Measurements from ENCODE around the gene TMEM273.

TMEM273 gene

GRCh38 chr10:49153971-49154370, 34.2 kb downstream of the TMEM273 start:
- no peak overlapping the region for H3K27ac Mint-ChIP-seq
- peaks cover 22% of the 10 kb centered on the region for H3K27me3 Mint-ChIP-seq (ENCODE audit: low read depth)
- H3K4me1 Mint-ChIP-seq: peaks cover 33% of the 10 kb centered on the region
- no peak overlapping the region for H3K4me3 Mint-ChIP-seq
- H3K36me3 Mint-ChIP-seq (ENCODE audit: low read depth): no peaks in the 10 kb centered on the region
- peaks cover 5% of the 10 kb centered on the region for H3K9me3 Mint-ChIP-seq
- TF ChIP-seq CTCF (IDR thresholded peaks at IDR 0.05; ENCODE audit: unreplicated experiment in 3 of 3): no peak

- no peak for TF ChIP-seq CTCF (IDR thresholded peaks at IDR 0.05; ENCODE audit: unreplicated experiment in 3 of 3)
- Mint-ChIP-seq H3K36me3 (ENCODE audit: low read depth) (peaks cover 4% of the 10 kb centered on the region), H3K27me3 (ENCODE audit: low read depth) (peaks cover 18% of the 10 kb centered on the region), H3K4me3 (no peak overlapping the region), H3K4me1 (peaks cover 40% of the 10 kb centered on the region), H3K27ac (no peak overlapping the region), H3K9me3 (peaks cover 11% of the 10 kb centered on the region)
These were observed 35.1 kb downstream of the TMEM273 start for GRCh38 chr10:49153115-49153514.

- H3K4me3 Mint-ChIP-seq: no peak overlapping the region
- peaks cover 5% of the 10 kb centered on the region for H3K36me3 Mint-ChIP-seq (ENCODE audit: low read depth)
- TF ChIP-seq CTCF (IDR thresholded peaks at IDR 0.05; ENCODE audit: unreplicated experiment in 3 of 3): no peak
- peaks cover 17% of the 10 kb centered on the region for H3K27me3 Mint-ChIP-seq (ENCODE audit: low read depth)
- peaks cover 41% of the 10 kb centered on the region for H3K4me1 Mint-ChIP-seq
- no peak overlapping the region for H3K27ac Mint-ChIP-seq
- H3K9me3 Mint-ChIP-seq: peaks cover 13% of the 10 kb centered on the region
These were observed 35.5 kb downstream of the TMEM273 start for GRCh38 chr10:49152663-49153062.

- Mint-ChIP-seq H3K9me3 (peaks cover 17% of the 10 kb centered on the region), H3K27me3 (ENCODE audit: low read depth) (peaks cover 15% of the 10 kb centered on the region), H3K27ac (no peak overlapping the region), H3K36me3 (ENCODE audit: low read depth) (peaks cover 5% of the 10 kb centered on the region), H3K4me3 (no peak overlapping the region), H3K4me1 (peaks cover 41% of the 10 kb centered on the region)
- TF ChIP-seq CTCF (IDR thresholded peaks at IDR 0.05; ENCODE audit: unreplicated experiment in 3 of 3): no peak
These were observed 36.2 kb downstream of the TMEM273 start for GRCh38 chr10:49152037-49152436.

- peaks cover 13% of the 10 kb centered on the region for H3K27me3 Mint-ChIP-seq (ENCODE audit: low read depth)
- TF ChIP-seq CTCF (IDR thresholded peaks at IDR 0.05; ENCODE audit: unreplicated experiment in 3 of 3): no peak
- H3K4me1 Mint-ChIP-seq: peaks cover 41% of the 10 kb centered on the region
- no peak overlapping the region for H3K4me3 Mint-ChIP-seq
- H3K9me3 Mint-ChIP-seq: peaks cover 17% of the 10 kb centered on the region
- H3K36me3 Mint-ChIP-seq (ENCODE audit: low read depth): peaks cover 5% of the 10 kb centered on the region
- no peak overlapping the region for H3K27ac Mint-ChIP-seq
These were observed 36.7 kb downstream of the TMEM273 start for GRCh38 chr10:49151481-49151880.

GRCh38 chr10:49151025-49151445, 37.2 kb downstream of the TMEM273 start:
- H3K4me1 Mint-ChIP-seq: peaks cover 43% of the 10 kb centered on the region
- no peak overlapping the region for H3K4me3 Mint-ChIP-seq

More at GRCh38 chr10:49151025-49151445, 37.2 kb downstream of the TMEM273 start:
- Mint-ChIP-seq H3K9me3 (peaks cover 20% of the 10 kb centered on the region), H3K27me3 (ENCODE audit: low read depth) (peaks cover 13% of the 10 kb centered on the region), H3K27ac (no peak overlapping the region), H3K36me3 (ENCODE audit: low read depth) (peaks cover 5% of the 10 kb centered on the region)
- no peak for TF ChIP-seq CTCF (IDR thresholded peaks at IDR 0.05; ENCODE audit: unreplicated experiment in 3 of 3)

Measured in nephron (organoid).